ENCODE data around the gene GAB1. TPM values are rescaled to one million over a fixed set of nuclear protein-coding genes. Genes with fewer than 3 reads are reported as not detected.

Gene GAB1
- total RNA-seq, 4 donors from 2014 or later: 102 to 129 (median 118) TPM

- H3K27ac ChIP-seq: peak overlapping the region in 3 of 4 donors; percentile 62 to 75 (median 64)
- H3K9me3 ChIP-seq: no peaks in the 10 kb centered on the region
- H3K4me1 ChIP-seq: peaks cover 16 to 82% (median 16%) of the 10 kb centered on the region in 3 donors
- no peak for TF ChIP-seq POLR2A (IDR thresholded peaks at IDR 0.05)
- TF ChIP-seq, protein P1, sequence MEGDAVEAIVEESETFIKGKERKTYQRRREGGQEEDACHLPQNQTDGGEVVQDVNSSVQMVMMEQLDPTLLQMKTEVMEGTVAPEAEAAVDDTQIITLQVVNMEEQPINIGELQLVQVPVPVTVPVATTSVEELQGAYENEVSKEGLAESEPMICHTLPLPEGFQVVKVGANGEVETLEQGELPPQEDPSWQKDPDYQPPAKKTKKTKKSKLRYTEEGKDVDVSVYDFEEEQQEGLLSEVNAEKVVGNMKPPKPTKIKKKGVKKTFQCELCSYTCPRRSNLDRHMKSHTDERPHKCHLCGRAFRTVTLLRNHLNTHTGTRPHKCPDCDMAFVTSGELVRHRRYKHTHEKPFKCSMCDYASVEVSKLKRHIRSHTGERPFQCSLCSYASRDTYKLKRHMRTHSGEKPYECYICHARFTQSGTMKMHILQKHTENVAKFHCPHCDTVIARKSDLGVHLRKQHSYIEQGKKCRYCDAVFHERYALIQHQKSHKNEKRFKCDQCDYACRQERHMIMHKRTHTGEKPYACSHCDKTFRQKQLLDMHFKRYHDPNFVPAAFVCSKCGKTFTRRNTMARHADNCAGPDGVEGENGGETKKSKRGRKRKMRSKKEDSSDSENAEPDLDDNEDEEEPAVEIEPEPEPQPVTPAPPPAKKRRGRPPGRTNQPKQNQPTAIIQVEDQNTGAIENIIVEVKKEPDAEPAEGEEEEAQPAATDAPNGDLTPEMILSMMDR (IDR thresholded peaks at IDR 0.05): no peak
- peak; percentile 96 for TF ChIP-seq POLR2AphosphoS5 (IDR thresholded peaks at IDR 0.05)
- ATAC-seq: peak; percentile 92
- H3K36me3 ChIP-seq: no peaks in the 10 kb centered on the region
- H3K4me3 ChIP-seq: no peak overlapping the region
- WGBS, 2 donors (ENCODE audit: low coverage in 1 of 2): 0 to 12% methylated on average over 1 to 3 of the region's 3 CpGs
- H3K27me3 ChIP-seq: no peaks in the 10 kb centered on the region
Observed at GRCh38 chr4:143294310-143294709, 42.4 kb upstream of the GAB1 start.

- 19 to 23% methylated on average over 3 of the region's 4 CpGs for WGBS, 2 donors (ENCODE audit: low coverage in 1 of 2)
- peaks cover 16 to 77% (median 16%) of the 10 kb centered on the region in 3 donors for H3K4me1 ChIP-seq
- H3K4me3 ChIP-seq: no peak overlapping the region
- peak overlapping the region; percentile 52 to 75 (median 63) for H3K27ac ChIP-seq
- ATAC-seq: peak; percentile 46
- no peaks in the 10 kb centered on the region for H3K9me3 ChIP-seq
- TF ChIP-seq EP300 (IDR thresholded peaks at IDR 0.05): no peak
- no peak for TF ChIP-seq POLR2AphosphoS5 (IDR thresholded peaks at IDR 0.05)
- H3K27me3 ChIP-seq: no peaks in the 10 kb centered on the region
- H3K36me3 ChIP-seq: no peaks in the 10 kb centered on the region
Observed at GRCh38 chr4:143294710-143295275, 41.9 kb upstream of the GAB1 start.

GRCh38 chr4:143296397-143297067 is 40.1 kb upstream of the GAB1 start:
- Histone ChIP-seq H3K9me3 (no peaks in the 10 kb centered on the region), H3K27ac (peak overlapping the region in 1 of 4 donors; percentile 21), H3K4me3 (no peak overlapping the region), H3K36me3 (no peaks in the 10 kb centered on the region), H3K4me1 (peaks cover 12 to 63% (median 16%) of the 10 kb centered on the region in 3 donors), H3K27me3 (no peaks in the 10 kb centered on the region)
- 78 to 80% methylated on average over 6 of the region's 6 CpGs for WGBS, 2 donors (ENCODE audit: low coverage in 1 of 2)
- TF ChIP-seq, protein P1 (IDR thresholded peaks at IDR 0.05): no peak
- TF ChIP-seq POLR2A (IDR thresholded peaks at IDR 0.05) (no peak), EP300 (IDR thresholded peaks at IDR 0.05) (no peak), POLR2AphosphoS5 (IDR thresholded peaks at IDR 0.05) (no peak)
- no peak for ATAC-seq

GRCh38 chr4:143300860-143301259 is 35.8 kb upstream of the GAB1 start:
- no peak for ATAC-seq
- no peaks in the 10 kb centered on the region for H3K36me3 ChIP-seq
- H3K9me3 ChIP-seq: no peaks in the 10 kb centered on the region
- no peak overlapping the region for H3K4me3 ChIP-seq
- WGBS, 2 donors (ENCODE audit: low coverage in 1 of 2): 78 to 94% methylated on average over 2 of the region's 2 CpGs
- H3K27me3 ChIP-seq: no peaks in the 10 kb centered on the region
- H3K4me1 ChIP-seq: peaks cover 0 to 28% (median 0%) of the 10 kb centered on the region in 3 donors
- TF ChIP-seq, protein P1 (IDR thresholded peaks at IDR 0.05): no peak
- TF ChIP-seq EP300 (IDR thresholded peaks at IDR 0.05) (no peak), POLR2A (IDR thresholded peaks at IDR 0.05) (no peak), POLR2AphosphoS5 (IDR thresholded peaks at IDR 0.05) (no peak)
- no peak overlapping the region for H3K27ac ChIP-seq

DNA sequence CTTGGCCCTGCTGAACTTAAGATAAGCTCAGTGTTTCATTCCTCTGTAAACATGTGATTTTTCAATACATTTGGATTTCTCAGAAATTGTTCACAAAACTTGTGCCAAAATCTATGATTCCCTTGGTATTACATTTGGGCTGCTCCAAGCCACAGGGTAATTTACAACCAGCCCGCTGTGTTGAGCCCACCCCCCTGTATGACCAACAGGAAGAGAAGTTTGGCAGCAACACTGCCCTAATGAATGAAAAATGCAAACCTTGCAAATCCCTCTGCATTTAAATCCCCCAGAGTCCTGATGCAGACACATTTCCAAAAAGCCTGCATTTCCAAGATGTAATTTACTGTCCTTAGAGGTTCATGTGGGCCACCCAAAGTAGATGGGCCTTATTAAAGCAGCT is 34.1 kb upstream of the GAB1 start:
- H3K4me1 ChIP-seq: peaks cover 0 to 11% (median 0%) of the 10 kb centered on the region in 3 donors
- no peaks in the 10 kb centered on the region for H3K9me3 ChIP-seq
- TF ChIP-seq POLR2A (IDR thresholded peaks at IDR 0.05) (no peak), EP300 (IDR thresholded peaks at IDR 0.05) (no peak), POLR2AphosphoS5 (IDR thresholded peaks at IDR 0.05) (no peak)
- TF ChIP-seq, protein P1 (IDR thresholded peaks at IDR 0.05): no peak
- no peaks in the 10 kb centered on the region for H3K36me3 ChIP-seq
- no peak overlapping the region for H3K4me3 ChIP-seq
- H3K27me3 ChIP-seq: no peaks in the 10 kb centered on the region
- H3K27ac ChIP-seq: no peak overlapping the region
- ATAC-seq: no peak
- 22 to 27% methylated on average over 1 of the region's 1 CpG for WGBS, 2 donors (ENCODE audit: low coverage in 1 of 2)
